H1 (cell line): ENCODE results near the gene HDDC3. TPM values are rescaled to one million over a fixed set of nuclear protein-coding genes. Genes with fewer than 3 reads are reported as not detected.

Source experiments
- CTCF ChIA-PET: fragments of 300-600 bp; sonication (Branson Sonifier 250); formaldehyde crosslinking; loops from one replicate; lab custom pipeline; 2021; ENCODE audit not compliant: partially characterized antibody; lab: Charles Lee
- POLR2A ChIA-PET: fragments of 300-600 bp; sonication (Branson Sonifier 250); formaldehyde crosslinking; loops from one replicate; lab custom pipeline; 2021; ENCODE audit warnings: inconsistent platforms; ENCODE audit not compliant: partially characterized antibody; lab: Charles Lee
- DNase-seq, 2 experiments: peaks; one replicate each; pipeline versions ENCODE4 v3.0.0 to v3.0.0-alpha.2; 2010 to 2022; ENCODE audit warnings: low spot score in 2 of 2, low read depth in 1 of 2, mixed read lengths in 1 of 2
- FAIRE-seq: peaks from 2 replicates; lab custom pipeline; 2011; peaks lifted over from hg19 to GRCh38; lab: Jason Lieb, UNC
- H2AFZ ChIP-seq: 2 replicates; pipeline ENCODE4 v1.8.1; 2012; ENCODE audit warnings: low read length, inconsistent platforms
- H2AK5ac ChIP-seq: 2 replicates; pipeline ENCODE4 v1.6.1; 2013; ENCODE audit warnings: low read depth, low read length
- H2BK120ac ChIP-seq: replicated peaks from 2 replicates; pipeline ENCODE3; 2013; ENCODE audit warnings: low read depth, low read length, inconsistent platforms
- H2BK12ac ChIP-seq: 2 replicates; pipeline ENCODE4 v1.6.1; 2013; ENCODE audit warnings: low read depth, low read length
- H2BK15ac ChIP-seq: 2 replicates; pipeline ENCODE4 v1.6.1; 2013; ENCODE audit warnings: low read length
- H2BK20ac ChIP-seq: 2 replicates; pipeline ENCODE4 v1.6.1; 2013; ENCODE audit warnings: low read length
- H2BK5ac ChIP-seq: 2 replicates; pipeline ENCODE4 v1.6.1; 2013; ENCODE audit warnings: low read depth, low read length
- H3K14ac ChIP-seq: 2 replicates; pipeline ENCODE4 v1.6.1; 2013; ENCODE audit warnings: inconsistent platforms; ENCODE audit not compliant: insufficient read length
- H3K18ac ChIP-seq: 2 replicates; pipeline ENCODE4 v1.6.1; 2013; ENCODE audit warnings: low read length; ENCODE audit errors: extremely low read depth
- H3K23ac ChIP-seq: 2 replicates; pipeline ENCODE4 v1.6.1; 2013; ENCODE audit warnings: inconsistent platforms; ENCODE audit not compliant: insufficient read length
- H3K23me2 ChIP-seq: 2 replicates; pipeline ENCODE4 v1.6.1; 2013; ENCODE audit warnings: low read depth, low read length
- H3K27ac ChIP-seq: 2 replicates; pipeline ENCODE4 v1.6.1; 2011; ENCODE audit warnings: low read depth, low read length, inconsistent platforms
- H3K27me3 ChIP-seq, 4 experiments: replicated peaks in 1 of 4; 1 replicate in 1 of 4; 2 replicates in 3 of 4; pipeline versions ENCODE4 v1.6.1 to v1.8.1; 2011 to 2013; ENCODE audit warnings: low read length in 3 of 4, mild to moderate bottlenecking in 3 of 4, inconsistent platforms in 2 of 4, mixed read lengths in 2 of 4, moderate library complexity in 1 of 4; ENCODE audit not compliant: control insufficient read depth in 3 of 4, insufficient read depth in 3 of 4; ENCODE audit errors: extremely low read depth in 1 of 4
- H3K36me3 ChIP-seq, 4 experiments: 2 replicates each; pipeline versions ENCODE4 v1.6.1 to v1.8.1; 2011 to 2013; ENCODE audit warnings: mild to moderate bottlenecking in 4 of 4, low read length in 3 of 4, moderate library complexity in 2 of 4, control low read depth in 1 of 4, inconsistent platforms in 1 of 4; ENCODE audit not compliant: insufficient read depth in 4 of 4, control insufficient read depth in 2 of 4
- H3K4ac ChIP-seq: replicated peaks from 2 replicates; pipeline ENCODE3; 2013; ENCODE audit warnings: low read length, low read depth, mixed read lengths, inconsistent platforms; ENCODE audit not compliant: insufficient read length
- H3K4me1 ChIP-seq, 4 experiments: replicated peaks in 1 of 4; 1 replicate in 1 of 4; 2 replicates in 3 of 4; pipeline versions ENCODE4 v1.6.1 to v1.8.1; 2011 to 2013; ENCODE audit warnings: low read length in 3 of 4, inconsistent platforms in 2 of 4, mixed read lengths in 1 of 4; ENCODE audit not compliant: insufficient read depth in 4 of 4, control insufficient read depth in 3 of 4
- H3K4me2 ChIP-seq, 2 experiments: 2 replicates each; pipeline versions ENCODE4 v1.6.1 to v1.8.1; 2011 to 2013; ENCODE audit warnings: low read depth in 2 of 2, low read length in 2 of 2, control low read depth in 1 of 2, inconsistent platforms in 1 of 2, mild to moderate bottlenecking in 1 of 2; ENCODE audit not compliant: insufficient read depth in 1 of 2
- H3K4me3 ChIP-seq, 4 experiments: fragments of 200-600, 300-600 bp in 1 of 4; sonication (generic), shearing (Covaris generic), sonication (Bioruptor Twin) in 1 of 4; 2 replicates each; pipeline versions ENCODE4 v1.5.1 to v1.8.1; 2011 to 2016; ENCODE audit warnings: low read length in 4 of 4, low read depth in 3 of 4, control low read depth in 2 of 4, inconsistent platforms in 2 of 4, mild to moderate bottlenecking in 2 of 4, mixed read lengths in 1 of 4, moderate library complexity in 1 of 4; ENCODE audit not compliant: insufficient read depth in 2 of 4; ENCODE audit errors: extremely low read depth in 1 of 4
- H3K56ac ChIP-seq: replicated peaks from 2 replicates; pipeline ENCODE3; 2013; ENCODE audit warnings: low read depth, mild to moderate bottlenecking, mixed read lengths, low read length, inconsistent platforms; ENCODE audit not compliant: insufficient read length
- H3K79me1 ChIP-seq: 2 replicates; pipeline ENCODE4 v1.6.1; 2013; ENCODE audit warnings: low read depth, low read length, control low read depth
- H3K79me2 ChIP-seq, 2 experiments: 2 replicates each; pipeline versions ENCODE4 v1.6.1 to v1.8.1; 2012 to 2013; ENCODE audit warnings: low read length in 2 of 2, mild to moderate bottlenecking in 2 of 2, inconsistent platforms in 1 of 2; ENCODE audit not compliant: insufficient read depth in 2 of 2, control insufficient read depth in 1 of 2
- H3K9ac ChIP-seq, 4 experiments: replicated peaks in 1 of 4; 1 replicate in 1 of 4; 2 replicates in 3 of 4; pipeline versions ENCODE4 v1.6.1 to v1.8.1; 2011 to 2013; ENCODE audit warnings: low read depth in 3 of 4, low read length in 3 of 4, control low read depth in 2 of 4, mild to moderate bottlenecking in 2 of 4, moderate library complexity in 2 of 4, inconsistent platforms in 1 of 4; ENCODE audit errors: extremely low read depth in 1 of 4
- H3K9me3 ChIP-seq, 2 experiments: 2 replicates each; pipeline versions ENCODE4 v1.6.1 to v1.8.1; 2012 to 2013; ENCODE audit warnings: mild to moderate bottlenecking in 2 of 2, moderate library complexity in 2 of 2, control low read depth in 1 of 2, inconsistent platforms in 1 of 2, low read depth in 1 of 2, low read length in 1 of 2, mixed read lengths in 1 of 2; ENCODE audit not compliant: insufficient read depth in 2 of 2
- H4K20me1 ChIP-seq, 2 experiments: replicated peaks in 1 of 2; 2 replicates each; pipeline versions ENCODE3 to v1.8.1; 2011 to 2013; ENCODE audit warnings: inconsistent platforms in 2 of 2, low read length in 2 of 2, mild to moderate bottlenecking in 1 of 2; ENCODE audit not compliant: insufficient read depth in 2 of 2, control insufficient read depth in 1 of 2
- H4K5ac ChIP-seq: 2 replicates; pipeline ENCODE4 v1.6.1; 2013; ENCODE audit warnings: low read length, low read depth, mixed read lengths, inconsistent platforms; ENCODE audit not compliant: insufficient read length
- H4K8ac ChIP-seq: 2 replicates; pipeline ENCODE4 v1.8.0; 2013; ENCODE audit warnings: mild to moderate bottlenecking, moderate library complexity, low read length, inconsistent platforms; ENCODE audit not compliant: insufficient read depth; ENCODE audit errors: extremely low read depth
- H4K91ac ChIP-seq: replicated peaks from 2 replicates; pipeline ENCODE3; 2013; ENCODE audit warnings: low read length, mixed read lengths, inconsistent platforms; ENCODE audit not compliant: insufficient read length
- ATF3 ChIP-seq: IDR thresholded peaks from 2 replicates; pipeline ENCODE4 v1.6.1; 2011; ENCODE audit warnings: low read depth, mild to moderate bottlenecking, low read length; ENCODE audit not compliant: insufficient read depth
- BRCA1 ChIP-seq: IDR thresholded peaks from 2 replicates; pipeline ENCODE4 v1.6.1; 2012; ENCODE audit warnings: low read depth, low read length, improper control_type of control experiment
- CTBP2 ChIP-seq: IDR thresholded peaks from 2 replicates; pipeline ENCODE4 v1.7.0; 2011; ENCODE audit warnings: borderline replicate concordance, mild to moderate bottlenecking, moderate library complexity, mixed read lengths, low read length; ENCODE audit not compliant: insufficient read depth, insufficient read length
- EGR1 ChIP-seq: IDR thresholded peaks from 2 replicates; pipeline ENCODE4 v1.6.1; 2011; ENCODE audit warnings: low read depth, low read length, borderline replicate concordance
- FOSL1 ChIP-seq: IDR thresholded peaks from 2 replicates; pipeline ENCODE4 v1.6.1; 2011; ENCODE audit warnings: mild to moderate bottlenecking, low read depth, low read length, moderate library complexity; ENCODE audit not compliant: insufficient read depth
- JUND ChIP-seq: IDR thresholded peaks from 2 replicates; pipeline ENCODE4 v1.6.1; 2011; ENCODE audit warnings: mild to moderate bottlenecking, improper control_type of control experiment, low read length
- POU5F1 ChIP-seq: IDR thresholded peaks from 2 replicates; pipeline ENCODE4 v1.6.1; 2011; ENCODE audit warnings: low read depth, mild to moderate bottlenecking, low read length, moderate library complexity
- SIX5 ChIP-seq: IDR thresholded peaks from 2 replicates; pipeline ENCODE4 v1.6.1; 2011; ENCODE audit warnings: mild to moderate bottlenecking, low read depth, low read length
- SP4 ChIP-seq: IDR thresholded peaks from 2 replicates; pipeline ENCODE4 v1.6.1; 2012; ENCODE audit warnings: low read length, inconsistent platforms
- TAF7 ChIP-seq: optimal IDR thresholded peaks from 2 replicates; pipeline ENCODE3; 2011; ENCODE audit warnings: low read depth, mild to moderate bottlenecking, inconsistent platforms, low read length, moderate library complexity, borderline replicate concordance
- TBP ChIP-seq: IDR thresholded peaks from 2 replicates; pipeline ENCODE4 v1.6.1; 2011; ENCODE audit warnings: low read depth, low read length, improper control_type of control experiment
- TCF12 ChIP-seq: IDR thresholded peaks from 2 replicates; pipeline ENCODE4 v1.6.1; 2011; ENCODE audit warnings: low read depth, mild to moderate bottlenecking, low read length
- ZNF274 ChIP-seq: IDR thresholded peaks from 2 replicates; pipeline ENCODE4 v1.7.0; 2012; ENCODE audit warnings: low read length, borderline replicate concordance; ENCODE audit errors: extremely low read depth
- WGBS, 2 experiments: shearing (Covaris generic) in 1 of 2; methylation state at CpG; one replicate each; pipeline versions ENCODE4 v1.1.6 to v1.1.7; 2013 to 2015; ENCODE audit warnings: low lambda C conversion rate in 2 of 2, mixed read lengths in 2 of 2, inconsistent platforms in 1 of 2, low coverage in 1 of 2, missing lambda C conversion rate in 1 of 2; ENCODE audit not compliant: insufficient replicate concordance in 2 of 2, insufficient coverage in 1 of 2, insufficient read length in 1 of 2; ENCODE audit errors: extremely low coverage in 1 of 2, missing lambda C conversion rate in 1 of 2; 5-methylcytosine and 5-hydroxymethylcytosine counted together
- polyA plus RNA-seq, 7 experiments: library from polyadenylated mRNA; depleted of rRNA in 3 of 7; stranded (reverse) in 5 of 7; unstranded in 2 of 7; fragments of >200 nt in 5 of 7; fragments of 200-250 nt in 2 of 7; gene quantifications; 1 replicate in 5 of 7; 2 replicates in 1 of 7; 4 replicates in 1 of 7; pipeline versions ENCODE4 v1.2.1 to v1.2.3, GENCODE V29; 2011 to 2013; ENCODE audit warnings: missing spikeins in 2 of 7, mixed read lengths in 2 of 7
- total RNA-seq: library from RNA; stranded (reverse); fragmentation: NEBNext Ultra II Directional; extraction: Animal tissue kit (Norgen Biotek cat#: 25700); gene quantifications from 2 replicates; pipeline ENCODE4 v1.2.1, GENCODE V29; 2021

HDDC3 gene
- total and polyA plus RNA-seq, 2 of the 8 experiments (the other 6 are each of a cell fraction or from before 2014, with no cell fraction given), result 16.3 to 16.5 TPM

- CTCF ChIA-PET, result interaction anchor here (0.6 to 11.2 kb wide), 2 partner anchors 24 to 204 kb away, joined by 4 to 187 read pairs; partner anchors contain the start of genes HDDC3 and UNC45A
- H3K27ac ChIP-seq, result no peak overlapping the region
- FAIRE-seq, result no peak
These were observed 24.4 kb downstream of the HDDC3 start for GRCh38 chr15:90907838-90908507.

More at GRCh38 chr15:90907838-90908507, 24.4 kb downstream of the HDDC3 start:
- Histone ChIP-seq H2BK20ac (no peak overlapping the region), H3K79me1 (no peaks in the 10 kb centered on the region), H2AK5ac (no peak overlapping the region), H3K79me2 (no peaks in the 10 kb centered on the region), H4K8ac (no peak overlapping the region), H3K23me2 (peaks cover 9% of the 10 kb centered on the region; the same call in 1 of the 2 replicates), H4K5ac (no peak overlapping the region), H2AFZ (no peak overlapping the region), H3K4me2 (no peak overlapping the region), H3K9me3 (no peaks in the 10 kb centered on the region), H4K91ac (no peak overlapping the region), H2BK5ac (no peak overlapping the region), H3K56ac (no peak overlapping the region), H3K4ac (no peak overlapping the region), H3K4me3 (no peak overlapping the region), H3K14ac (no peak overlapping the region), H3K18ac (no peak overlapping the region), H2BK15ac (no peak overlapping the region), H3K4me1 (peaks cover 2 to 5% (median 4%) of the 10 kb centered on the region in 4 experiments; a peak in 6 of 7 replicates), H4K20me1 (peaks cover 0 to 6% of the 10 kb centered on the region in 2 experiments), H2BK12ac (no peak overlapping the region), H3K27me3 (peaks cover 0 to 16% (median 8%) of the 10 kb centered on the region in 4 experiments; a peak in 5 of 7 replicates), H3K23ac (no peak overlapping the region), H3K9ac (no peak overlapping the region), H3K36me3 (no peaks in the 10 kb centered on the region; a peak in 3 of 8 replicates), H2BK120ac (no peak overlapping the region)
- POLR2A ChIA-PET, result no interaction called here
- WGBS, 2 experiments, result 88% methylated on average over 9 of the region's 9 CpGs; no CpG with 5 or more reads in 1 of the 2 experiments
- TF ChIP-seq TAF7 (no peak), ATF3 (no peak), SIX5 (no peak), ZNF274 (no peak), CTBP2 (no peak), TBP (no peak), BRCA1 (no peak), EGR1 (no peak), JUND (no peak), SP4 (no peak), FOSL1 (no peak), POU5F1 (no peak), TCF12 (no peak)
- DNase-seq, result no peak
